Stimulated activated CD4-positive, alpha-beta T cell treated with anti-CD3 and anti-CD28 coated beads, Interleukin-4, amount 100 ng/mL, for 48 hours (primary cell): ENCODE results near the gene COPB1.

Experiments
- DNase-seq, 2 donors: peaks; one replicate each; pipeline ENCODE4 v3.0.0-alpha.2; 2020; ENCODE audit warnings: low read depth in 2 of 2

The COPB1 gene

GRCh38 chr11:14425621-14426020 lies 74.0 kb downstream of the COPB1 start:
- no peak for DNase-seq

- no peak for DNase-seq
These were observed 75.5 kb downstream of the COPB1 start for GRCh38 chr11:14424096-14424495.

- DNase-seq: no peak
These were observed 76.0 kb downstream of the COPB1 start for GRCh38 chr11:14423633-14424032.

- no peak for DNase-seq
These were observed 76.8 kb downstream of the COPB1 start for GRCh38 chr11:14422814-14423182.

GRCh38 chr11:14422052-14422813 lies 77.4 kb downstream of the COPB1 start:
- DNase-seq: no peak

GRCh38 chr11:14420223-14420622 lies 79.4 kb downstream of the COPB1 start:
- DNase-seq: no peak

- DNase-seq: no peak
These were observed 80.7 kb downstream of the COPB1 start for GRCh38 chr11:14418801-14419417.

- no peak for DNase-seq
These were observed 81.8 kb downstream of the COPB1 start for GRCh38 chr11:14417617-14418374.

- no peak for DNase-seq
These were observed 82.4 kb downstream of the COPB1 start for GRCh38 chr11:14417186-14417585.

GRCh38 chr11:14414470-14415461 lies 84.8 kb downstream of the COPB1 start:
- DNase-seq: peak; percentile 33 to 66

GRCh38 chr11:14413307-14414069 lies 86.1 kb downstream of the COPB1 start:
- no peak for DNase-seq

GRCh38 chr11:14411818-14412217 lies 87.8 kb downstream of the COPB1 start:
- DNase-seq: no peak

GRCh38 chr11:14409891-14410290 lies 89.7 kb downstream of the COPB1 start:
- no peak for DNase-seq

- DNase-seq: no peak
These were observed 91.0 kb downstream of the COPB1 start for GRCh38 chr11:14408612-14409011.
